Bronchial epithelial cell (primary cell): Measurements from ENCODE around the gene BRMS1. TPM values are rescaled to one million over a fixed set of nuclear protein-coding genes. Genes with fewer than 3 reads are reported as not detected.
A peak's percentile ranks its signal among the peaks of the same experiment; 100 is the strongest.

Source experiments
- DNase-seq: peaks from one replicate; pipeline ENCODE4 v3.0.0-alpha.2; 2010; ENCODE audit warnings: low read depth
- FAIRE-seq: peaks from 2 replicates; lab custom pipeline; 2011; peaks lifted over from hg19 to GRCh38; lab: Jason Lieb, UNC
- H3K27me3 ChIP-seq: 2 replicates; pipeline ENCODE4 v1.5.1; 2011; ENCODE audit warnings: low read length; ENCODE audit not compliant: control insufficient read depth, insufficient read depth
- H3K36me3 ChIP-seq: 2 replicates; pipeline ENCODE4 v1.5.1; 2011; ENCODE audit warnings: low read length; ENCODE audit not compliant: control insufficient read depth, insufficient read depth
- H3K4me3 ChIP-seq: 2 replicates; pipeline ENCODE4 v1.5.1; 2011; ENCODE audit warnings: mild to moderate bottlenecking, low read depth, low read length, control low read depth
- CTCF ChIP-seq: IDR thresholded peaks from 2 replicates; pipeline ENCODE4 v1.5.1; 2011; ENCODE audit warnings: mild to moderate bottlenecking, moderate library complexity, low read length, control low read depth, inconsistent platforms; ENCODE audit not compliant: insufficient read depth, severe bottlenecking
- total RNA-seq: library from RNA; depleted of rRNA; stranded (reverse); fragments of >200 nt; gene quantifications from 2 replicates; pipeline ENCODE4 v1.2.1, GENCODE V29; 2014

The BRMS1 gene
- total RNA-seq, 1 donor from 2014 or later = 81.6 TPM

GRCh38 chr11:66329165-66329673 lies 15.7 kb downstream of the BRMS1 start:
- no peak for DNase-seq

DNA sequence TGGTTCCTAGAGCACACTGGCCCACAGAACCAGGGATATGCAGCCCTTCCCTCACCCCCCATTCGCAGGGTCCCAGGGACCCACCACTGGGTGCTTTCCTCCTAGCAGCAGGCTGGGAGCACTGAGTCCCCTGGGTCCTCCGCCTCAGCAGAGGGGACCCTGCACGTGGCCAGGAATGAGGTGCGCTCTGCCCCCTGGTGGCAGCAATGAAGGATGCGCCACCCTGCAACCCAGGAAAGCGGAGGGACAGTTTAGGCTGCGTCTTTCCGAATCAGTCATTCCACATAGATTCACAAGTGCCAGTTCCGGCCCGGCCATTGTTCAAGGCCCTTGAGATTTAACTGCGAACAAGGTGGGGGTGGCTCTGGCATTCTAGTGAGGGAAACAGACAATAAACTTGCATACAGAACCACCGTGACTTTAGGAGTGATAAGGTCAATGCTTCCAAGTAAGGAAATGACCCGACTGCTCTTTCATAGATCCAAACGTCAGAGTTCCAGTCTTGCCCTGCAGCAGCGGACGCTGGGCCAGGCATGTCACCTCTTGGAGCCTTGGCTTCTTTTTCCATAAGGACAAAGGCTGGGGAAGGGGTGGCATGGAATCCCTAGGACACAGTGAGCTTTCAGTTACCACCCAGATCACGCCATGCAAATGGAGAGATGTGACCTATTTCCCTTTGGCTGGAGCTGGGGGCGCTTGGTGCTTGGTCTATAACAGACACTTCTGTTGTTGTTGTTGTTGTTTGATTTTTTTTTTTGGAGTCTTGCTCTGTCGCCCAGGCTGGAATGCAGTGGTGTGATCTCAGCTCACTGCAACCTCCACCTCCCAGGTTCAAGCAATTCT lies 16.4 kb downstream of the BRMS1 start:
- DNase-seq (peak; percentile 55), FAIRE-seq (peak; percentile 64)
- H3K27me3 ChIP-seq = no peaks in the 10 kb centered on the region
- H3K36me3 ChIP-seq = peaks cover 21% of the 10 kb centered on the region
- peak; percentile 90 for TF ChIP-seq CTCF
- no peak overlapping the region for H3K4me3 ChIP-seq

More at GRCh38 chr11:66329165-66329673, 15.7 kb downstream of the BRMS1 start:
- H3K4me3 ChIP-seq = no peak overlapping the region
- no peaks in the 10 kb centered on the region for H3K27me3 ChIP-seq
- H3K36me3 ChIP-seq = peaks cover 26% of the 10 kb centered on the region
- no peak for FAIRE-seq
- no peak for TF ChIP-seq CTCF

- FAIRE-seq (no peak), DNase-seq (peak; percentile 40)
- TF ChIP-seq CTCF = no peak
These were observed 16.9 kb downstream of the BRMS1 start for GRCh38 chr11:66328031-66328301.

GRCh38 chr11:66327171-66328030 lies 17.5 kb downstream of the BRMS1 start:
- TF ChIP-seq CTCF = no peak
- FAIRE-seq = peak; percentile 94
- H3K27me3 ChIP-seq = no peaks in the 10 kb centered on the region
- peak; percentile 38 for DNase-seq
- no peak overlapping the region for H3K4me3 ChIP-seq
- peaks cover 10% of the 10 kb centered on the region for H3K36me3 ChIP-seq

More at GRCh38 chr11:66328031-66328301, 16.9 kb downstream of the BRMS1 start:
- peaks cover 16% of the 10 kb centered on the region for H3K36me3 ChIP-seq
- no peaks in the 10 kb centered on the region for H3K27me3 ChIP-seq
- no peak overlapping the region for H3K4me3 ChIP-seq

DNA sequence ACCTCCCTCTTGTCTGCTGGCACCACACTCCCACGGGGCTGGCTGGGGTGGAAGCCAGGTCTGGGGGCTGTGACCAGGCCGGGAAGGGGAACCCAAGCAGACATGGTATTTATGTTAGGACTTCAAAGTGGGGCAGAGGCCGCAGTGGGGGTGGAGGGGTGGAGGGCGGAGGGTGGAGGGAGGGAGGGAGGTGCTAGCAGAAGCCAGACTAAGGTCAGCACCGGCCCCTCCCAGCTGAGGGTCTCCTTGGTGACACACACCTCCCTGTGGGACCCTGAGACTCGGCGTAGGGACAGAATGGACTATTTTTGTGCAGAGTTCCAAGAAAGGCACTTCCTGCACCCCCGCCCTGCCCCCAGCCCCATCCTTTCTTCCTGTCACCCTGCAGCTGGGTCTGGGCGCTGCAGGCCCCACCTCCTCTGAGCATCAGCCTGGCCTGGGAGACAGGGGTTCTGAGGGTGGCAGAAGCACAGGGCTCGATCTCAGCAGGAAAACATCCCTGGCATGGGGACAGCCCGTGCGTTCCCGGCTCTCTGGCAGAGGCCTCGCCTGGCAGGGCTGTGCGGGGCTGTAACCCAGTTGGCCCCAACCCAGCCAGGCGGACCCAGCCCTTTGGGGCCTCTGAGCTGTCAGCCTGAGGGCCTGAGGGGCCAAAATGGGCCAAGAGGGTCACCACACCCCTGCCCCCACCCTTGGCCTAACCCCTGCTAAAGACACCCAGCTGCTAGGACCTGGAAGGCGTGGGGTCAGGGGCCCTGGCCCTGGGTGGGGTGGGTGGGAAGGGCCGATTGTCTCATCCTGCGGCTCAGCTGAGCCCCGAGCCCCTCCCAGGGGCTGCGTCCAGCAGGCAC lies 18.4 kb downstream of the BRMS1 start:
- Histone ChIP-seq H3K4me3 (no peak overlapping the region), H3K36me3 (peaks cover under 1% of the 10 kb centered on the region), H3K27me3 (no peaks in the 10 kb centered on the region)
- FAIRE-seq = no peak
- TF ChIP-seq CTCF = no peak
- no peak for DNase-seq
